GM12891 (cell line): ENCODE measurements around the gene AP2A2.

Experiments used
- POLR2A ChIP-seq: IDR thresholded peaks from 2 replicates; pipeline ENCODE4 v1.6.1; 2011; ENCODE audit warnings: low read depth, low read length, control low read depth
- POLR2AphosphoS5 ChIP-seq: IDR thresholded peaks from 2 replicates; pipeline ENCODE4 v1.6.1; 2011; ENCODE audit warnings: low read depth, low read length, control low read depth
- SPI1 ChIP-seq: IDR thresholded peaks from 2 replicates; pipeline ENCODE4 v1.6.1; 2011; ENCODE audit warnings: low read depth, low read length, control low read depth

GRCh38 chr11:877565-877964 lies 48.1 kb upstream of the AP2A2 start:
- TF ChIP-seq POLR2AphosphoS5: no peak
- no peak for TF ChIP-seq SPI1
- no peak for TF ChIP-seq POLR2A
